Activated CD8-positive, alpha-beta T cell treated with anti-CD3 and anti-CD28 coated beads for 36 hours (primary cell): ENCODE measurements around the gene B3GNT2. TPM values are rescaled to one million over a fixed set of nuclear protein-coding genes. Genes with fewer than 3 reads are reported as not detected.
A peak's percentile ranks its signal among the peaks of the same experiment; 100 is the strongest.

Experiments
- ATAC-seq: fragments of 200-7000 bp; cut with Tn5 transposase; one replicate; pipeline ENCODE4 v1.10.0; 2021; ENCODE audit warnings: mild to moderate bottlenecking, moderate library complexity
- CTCF ChIA-PET: fragments of 350-600 bp; sonication (Branson Sonifier 250); formaldehyde crosslinking; loops from one replicate; lab custom pipeline; 2021; ENCODE audit warnings: antibody characterized with exemption; lab: Charles Lee
- POLR2A ChIA-PET: fragments of 350-600 bp; sonication (Branson Sonifier 250); formaldehyde crosslinking; loops from one replicate; lab custom pipeline; 2021; ENCODE audit warnings: antibody characterized with exemption; lab: Charles Lee
- DNase-seq: peaks from one replicate; pipeline ENCODE4 v3.0.0-alpha.2; 2020
- H3K27ac Mint-ChIP-seq: one replicate; pipeline ENCODE4 v1.8.0; 2021; ENCODE audit warnings: mild to moderate bottlenecking, mixed read lengths
- H3K27me3 Mint-ChIP-seq: one replicate; pipeline ENCODE4 v1.8.0; 2021; ENCODE audit warnings: mixed read lengths
- H3K36me3 Mint-ChIP-seq: one replicate; pipeline ENCODE4 v1.8.0; 2021; ENCODE audit warnings: low read depth, mixed read lengths
- H3K4me1 Mint-ChIP-seq: one replicate; pipeline ENCODE4 v1.8.0; 2021; ENCODE audit warnings: low read depth, mixed read lengths
- H3K4me3 Mint-ChIP-seq: one replicate; pipeline ENCODE4 v1.8.0; 2021; ENCODE audit warnings: mild to moderate bottlenecking, moderate library complexity, mixed read lengths
- H3K9me3 Mint-ChIP-seq: one replicate; pipeline ENCODE4 v1.8.0; 2021; ENCODE audit warnings: mixed read lengths
- CTCF ChIP-seq: fragments of 200-600 bp; IDR thresholded peaks from one replicate; pipeline ENCODE4 v1.8.0; 2022; ENCODE audit warnings: antibody characterized with exemption, mild to moderate bottlenecking
- intact Hi-C: fragments of 100-400 bp; cut with micrococcal nuclease; formaldehyde crosslinking; loops from one replicate; pipeline ENCODE4 v1.10.0; 2022
- total RNA-seq, 2 experiments: library from RNA; stranded (reverse); gene quantifications; one replicate each; pipeline ENCODE4 v1.2.3, GENCODE V29; 2021

B3GNT2 gene
- total RNA-seq, 2 experiments from 2014 or later: 44.3 to 45.5 TPM

DNA sequence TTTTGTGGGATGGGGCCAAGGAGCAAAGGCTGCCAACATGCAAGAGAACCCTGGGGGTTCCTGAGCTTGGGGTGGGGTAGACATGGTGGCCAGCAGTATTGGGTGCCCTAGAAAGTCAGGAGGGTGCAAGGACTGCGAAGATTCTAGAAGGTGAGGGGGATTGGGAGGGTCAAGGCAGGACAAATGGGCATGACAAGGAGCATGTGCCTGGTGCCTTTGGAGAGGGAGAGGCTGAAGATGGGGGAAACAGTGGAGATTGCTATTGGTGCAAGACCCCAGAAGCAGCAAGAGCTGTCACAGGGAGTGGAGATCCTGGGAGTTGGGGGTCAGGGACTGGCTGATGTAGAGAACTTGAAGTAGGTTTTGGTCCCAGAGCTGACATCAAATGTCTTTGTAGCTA, 7.5 kb downstream of the B3GNT2 start:
- Mint-ChIP-seq H3K9me3 (no peaks in the 10 kb centered on the region), H3K4me1 (peaks cover 90% of the 10 kb centered on the region), H3K36me3 (peaks cover 59% of the 10 kb centered on the region), H3K27me3 (no peaks in the 10 kb centered on the region), H3K4me3 (no peak overlapping the region), H3K27ac (peak overlapping the region; percentile 96)
- intact Hi-C loops: no loop called here
- ChIA-PET CTCF (interaction anchor here (1.6 kb wide), 1 partner anchor 13 kb away, joined by 6 read pairs; no protein-coding TSS in a partner anchor), POLR2A (interaction anchor here (0.6 to 9.3 kb wide), 2 partner anchors 103 to 201 kb away, joined by 3 to 112 read pairs; no protein-coding TSS in a partner anchor)
- TF ChIP-seq CTCF: no peak
- ATAC-seq: no peak
- no peak for DNase-seq

DNA sequence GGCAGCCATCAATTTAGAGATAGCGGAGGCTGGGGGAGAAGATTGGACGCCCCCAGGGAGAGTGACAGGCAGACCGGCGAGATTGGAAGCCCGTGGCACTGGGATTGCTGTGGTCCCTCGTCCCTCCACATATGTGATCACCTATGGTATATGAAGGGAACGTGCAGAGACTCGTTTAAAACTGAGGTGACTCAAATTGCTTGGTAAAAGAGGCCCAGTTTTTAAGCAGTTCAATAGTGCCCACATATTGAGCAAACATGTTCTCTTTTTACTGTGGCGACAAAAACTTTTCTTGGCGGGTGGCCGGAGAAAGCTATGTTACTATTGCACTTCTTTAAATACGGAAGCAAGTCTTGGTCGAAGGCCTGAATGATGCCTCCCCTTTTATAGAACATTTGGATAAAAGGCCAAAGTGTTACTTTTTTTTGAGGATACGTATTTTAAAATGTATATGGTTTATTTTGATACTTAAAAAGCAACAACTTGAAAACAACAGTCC, 9.1 kb downstream of the B3GNT2 start:
- Mint-ChIP-seq H3K36me3 (peaks cover 61% of the 10 kb centered on the region), H3K9me3 (peaks cover 1% of the 10 kb centered on the region), H3K4me1 (peaks cover 96% of the 10 kb centered on the region), H3K27me3 (no peaks in the 10 kb centered on the region), H3K4me3 (no peak overlapping the region), H3K27ac (peak overlapping the region; percentile 71)
- no peak for TF ChIP-seq CTCF
- POLR2A ChIA-PET: no interaction called here
- no peak for ATAC-seq
- CTCF ChIA-PET: no interaction called here
- intact Hi-C loops: no loop called here
- no peak for DNase-seq

- Mint-ChIP-seq H3K27me3 (no peaks in the 10 kb centered on the region), H3K36me3 (peaks cover 63% of the 10 kb centered on the region), H3K4me3 (no peak overlapping the region), H3K9me3 (peaks cover 4% of the 10 kb centered on the region), H3K27ac (peak overlapping the region; percentile 67), H3K4me1 (peaks cover 94% of the 10 kb centered on the region)
- ChIA-PET POLR2A (interaction anchor here (0.8 kb wide), 1 partner anchor 99 kb away, joined by 3 read pairs; no protein-coding TSS in a partner anchor), CTCF (no interaction called here)
- intact Hi-C loops: no loop called here
- no peak for ATAC-seq
- DNase-seq: no peak
- TF ChIP-seq CTCF: no peak
Measured at GRCh38 chr2:62205554-62205953, 9.6 kb downstream of the B3GNT2 start.

GRCh38 chr2:62206024-62206423, 10.1 kb downstream of the B3GNT2 start:
- Mint-ChIP-seq H3K4me3 (no peak overlapping the region), H3K36me3 (peaks cover 64% of the 10 kb centered on the region), H3K27ac (peak overlapping the region; percentile 67), H3K27me3 (no peaks in the 10 kb centered on the region), H3K9me3 (peaks cover 6% of the 10 kb centered on the region), H3K4me1 (peaks cover 93% of the 10 kb centered on the region)
- DNase-seq: no peak
- no peak for ATAC-seq
- intact Hi-C loops: no loop called here
- no peak for TF ChIP-seq CTCF
- ChIA-PET POLR2A (interaction anchor here (0.8 kb wide), 1 partner anchor 99 kb away, joined by 3 read pairs; no protein-coding TSS in a partner anchor), CTCF (no interaction called here)

GRCh38 chr2:62207491-62207890, 11.6 kb downstream of the B3GNT2 start:
- H3K36me3 Mint-ChIP-seq: peaks cover 65% of the 10 kb centered on the region
- H3K27ac Mint-ChIP-seq: peak overlapping the region; percentile 85
- intact Hi-C loops: no loop called here
- no peak overlapping the region for H3K4me3 Mint-ChIP-seq
- POLR2A ChIA-PET: no interaction called here
- H3K9me3 Mint-ChIP-seq: peaks cover 16% of the 10 kb centered on the region
- no peaks in the 10 kb centered on the region for H3K27me3 Mint-ChIP-seq
- CTCF ChIA-PET: no interaction called here
- DNase-seq (no peak), ATAC-seq (no peak)
- peaks cover 92% of the 10 kb centered on the region for H3K4me1 Mint-ChIP-seq
- no peak for TF ChIP-seq CTCF
